HEK293 (cell line): ENCODE measurements around the gene NUDT9.

Source experiments
- CTCF ChIA-PET: fragments of 350-600 bp; formaldehyde crosslinking; extraction: SDS; loops from one replicate; lab custom pipeline; 2021; ENCODE audit warnings: antibody characterized with exemption; lab: Yijun Ruan, JAX
- POLR2A ChIA-PET: fragments of 300-600 bp; formaldehyde crosslinking; extraction: SDS; loops from one replicate; lab custom pipeline; 2020; ENCODE audit warnings: antibody characterized with exemption, inconsistent platforms; lab: Yijun Ruan, JAX
- H3K27ac ChIP-seq: fragments of 200-500 bp; sonication (Bioruptor generic); 2 replicates; pipeline ENCODE4 v1.5.1; 2014; ENCODE audit warnings: low read depth, low read length, control low read depth, inconsistent platforms; ENCODE audit errors: extremely low read depth
- H3K36me3 ChIP-seq, 2 experiments: fragments of 200-500 bp in 1 of 2; sonication (Bioruptor generic) in 1 of 2; 1 replicate in 1 of 2; 2 replicates in 1 of 2; pipeline ENCODE4 v1.5.1; 2014 to 2017; ENCODE audit warnings: inconsistent platforms in 2 of 2, low read length in 2 of 2; ENCODE audit not compliant: control insufficient read depth in 2 of 2, insufficient read depth in 1 of 2
- H3K4me1 ChIP-seq: fragments of 200-500 bp; sonication (Bioruptor generic); 2 replicates; pipeline ENCODE4 v1.5.1; 2014; ENCODE audit warnings: mild to moderate bottlenecking, low read length, inconsistent platforms; ENCODE audit not compliant: control insufficient read depth, insufficient read depth
- H3K4me3 ChIP-seq: 2 replicates; pipeline ENCODE4 v1.5.1; 2011; ENCODE audit warnings: low read depth, mild to moderate bottlenecking, control low read depth, low read length, moderate library complexity
- H3K9me3 ChIP-seq: fragments of 200-500 bp; sonication (Bioruptor generic); 2 replicates; pipeline ENCODE4 v1.5.1; 2014; ENCODE audit warnings: low read depth, low read length, inconsistent platforms; ENCODE audit not compliant: control insufficient read depth, insufficient read depth
- EGR2 ChIP-seq: fragments of 450-650 bp; formaldehyde crosslinking; IDR thresholded peaks from 2 replicates; pipeline ENCODE4 v1.5.1; 2016; ENCODE audit warnings: low read depth, missing biosample characterization, missing genetic modification characterization
- IKZF3 ChIP-seq: fragments of 450-650 bp; IDR thresholded peaks from 2 replicates; pipeline ENCODE4 v1.5.0; 2018; ENCODE audit warnings: missing biosample characterization, mild to moderate bottlenecking, missing genetic modification characterization, moderate library complexity
- KLF8 ChIP-seq: fragments of 450-650 bp; formaldehyde crosslinking; IDR thresholded peaks from 2 replicates; pipeline ENCODE4 v1.5.1; 2016; ENCODE audit warnings: missing biosample characterization, missing genetic modification characterization
- MEIS1 ChIP-seq: sonication (generic); formaldehyde crosslinking; IDR thresholded peaks from 2 replicates; pipeline ENCODE4 v1.8.1; 2022; ENCODE audit warnings: missing genetic modification reagents, mild to moderate bottlenecking, borderline replicate concordance
- PATZ1 ChIP-seq: fragments of 450-650 bp; formaldehyde crosslinking; IDR thresholded peaks from 2 replicates; pipeline ENCODE4 v1.5.1; 2016; ENCODE audit warnings: missing biosample characterization, missing genetic modification characterization
- SP2 ChIP-seq: fragments of 450-650 bp; formaldehyde crosslinking; IDR thresholded peaks from 2 replicates; pipeline ENCODE4 v1.5.1; 2016; ENCODE audit warnings: missing biosample characterization, missing genetic modification characterization
- TRIM28 ChIP-seq: IDR thresholded peaks from 2 replicates; pipeline ENCODE4 v1.6.1; 2011; ENCODE audit warnings: low read length, control low read depth, borderline replicate concordance
- ZBTB21 ChIP-seq: fragments of 450-650 bp; formaldehyde crosslinking; IDR thresholded peaks from 2 replicates; pipeline ENCODE4 v1.5.1; 2017; ENCODE audit warnings: missing biosample characterization, missing genetic modification characterization
- ZBTB48 ChIP-seq: fragments of 450-650 bp; formaldehyde crosslinking; IDR thresholded peaks from 2 replicates; pipeline ENCODE4 v1.5.1; 2016; ENCODE audit warnings: missing biosample characterization, missing genetic modification characterization
- ZNF112 ChIP-seq: fragments of 450-650 bp; formaldehyde crosslinking; IDR thresholded peaks from 2 replicates; pipeline ENCODE4 v1.5.0; 2017; ENCODE audit warnings: missing biosample characterization, missing genetic modification characterization
- ZNF148 ChIP-seq: fragments of 450-650 bp; formaldehyde crosslinking; IDR thresholded peaks from 2 replicates; pipeline ENCODE4 v1.5.0; 2017; ENCODE audit warnings: missing biosample characterization, missing genetic modification characterization, borderline replicate concordance
- ZNF16 ChIP-seq: fragments of 450-650 bp; formaldehyde crosslinking; IDR thresholded peaks from 2 replicates; pipeline ENCODE4 v1.5.1; 2016; ENCODE audit warnings: low read depth, missing biosample characterization, missing genetic modification characterization
- ZNF18 ChIP-seq: fragments of 450-650 bp; formaldehyde crosslinking; IDR thresholded peaks from 2 replicates; pipeline ENCODE4 v1.5.1; 2016; ENCODE audit warnings: missing biosample characterization, missing genetic modification characterization
- ZNF202 ChIP-seq: fragments of 450-650 bp; formaldehyde crosslinking; IDR thresholded peaks from 2 replicates; pipeline ENCODE4 v1.5.1; 2016; ENCODE audit warnings: missing biosample characterization, missing genetic modification characterization, borderline replicate concordance
- ZNF26 ChIP-seq: fragments of 450-650 bp; formaldehyde crosslinking; IDR thresholded peaks from 2 replicates; pipeline ENCODE4 v1.5.1; 2016; ENCODE audit warnings: missing biosample characterization, missing genetic modification characterization
- ZNF324 ChIP-seq: fragments of 450-650 bp; formaldehyde crosslinking; IDR thresholded peaks from 2 replicates; pipeline ENCODE4 v1.5.1; 2016; ENCODE audit warnings: missing biosample characterization, missing genetic modification characterization
- ZNF391 ChIP-seq: fragments of 450-650 bp; formaldehyde crosslinking; IDR thresholded peaks from 2 replicates; pipeline ENCODE4 v1.5.1; 2016; ENCODE audit warnings: low read depth, missing biosample characterization, missing genetic modification characterization, borderline replicate concordance
- ZNF449 ChIP-seq: fragments of 450-650 bp; formaldehyde crosslinking; IDR thresholded peaks from 2 replicates; pipeline ENCODE4 v1.5.1; 2017; ENCODE audit warnings: missing biosample characterization, mild to moderate bottlenecking, missing genetic modification characterization, moderate library complexity
- ZNF600 ChIP-seq: fragments of 450-650 bp; formaldehyde crosslinking; IDR thresholded peaks from 2 replicates; pipeline ENCODE4 v1.5.1; 2016; ENCODE audit warnings: missing biosample characterization, missing genetic modification characterization
- ZNF704 ChIP-seq: fragments of 450-650 bp; formaldehyde crosslinking; IDR thresholded peaks from 2 replicates; pipeline ENCODE4 v1.5.1; 2016; ENCODE audit warnings: missing biosample characterization, missing genetic modification characterization
- ZNF707 ChIP-seq: fragments of 450-650 bp; formaldehyde crosslinking; IDR thresholded peaks from 2 replicates; pipeline ENCODE4 v1.5.1; 2016; ENCODE audit warnings: missing biosample characterization, missing genetic modification characterization
- ZSCAN18 ChIP-seq: fragments of 450-650 bp; formaldehyde crosslinking; IDR thresholded peaks from 2 replicates; pipeline ENCODE4 v1.5.1; 2016; ENCODE audit warnings: missing biosample characterization, missing genetic modification characterization

Gene NUDT9

GRCh38 chr4:87390891-87391575 is 31.3 kb upstream of the NUDT9 start, which contains the start of gene HSD17B11:
HSD17B11 (minus strand) TSS chr4:87391188; CDS start chr4:87391070, 118 bp downstream.
- peak within 1 kb of the TSS; percentile 65 for H3K27ac ChIP-seq
- H3K4me3 ChIP-seq = peak within 1 kb of the TSS; percentile 61
- no peaks in the 10 kb centered on the region for H3K4me1 ChIP-seq
- H3K9me3 ChIP-seq = no peaks in the 10 kb centered on the region
- ChIA-PET CTCF (interaction anchor here (0.6 to 1.4 kb wide), 4 partner anchors 10 to 107 kb away, joined by 3 to 5 read pairs (median 4); no protein-coding TSS in a partner anchor), POLR2A (interaction anchor here (0.7 to 1.9 kb wide), 8 partner anchors 9 to 464 kb away, joined by 3 to 22 read pairs (median 4); partner anchors contain the start of gene NUDT9)
- peaks cover 0 to 14% of the 10 kb centered on the region in 2 experiments; a peak in 1 of 3 replicates for H3K36me3 ChIP-seq
- TF ChIP-seq ZNF704 (tag by site-specific recombination) = no peak
- TF ChIP-seq ZNF449 = peak; percentile 92
- no peak for TF ChIP-seq ZNF324
- TF ChIP-seq ZBTB48 (tag by site-specific recombination) = no peak
- TF ChIP-seq ZBTB21 (tag by site-specific recombination) = no peak
- TF ChIP-seq ZNF202 (tag by site-specific recombination) = no peak
- TF ChIP-seq MEIS1 (CRISPR knock-in tag) = no peak
- no peak for TF ChIP-seq ZNF18 (tag by site-specific recombination)
- TF ChIP-seq ZNF600 (tag by site-specific recombination) = peak; percentile 97
- peak; percentile 49 for TF ChIP-seq PATZ1 (tag by site-specific recombination)
- TF ChIP-seq TRIM28 = no peak; the same call in 1 of the 2 replicates
- TF ChIP-seq SP2 (tag by site-specific recombination) = peak; percentile 58
- TF ChIP-seq ZNF148 = no peak
- peak; percentile 43 for TF ChIP-seq IKZF3 (tag by site-specific recombination)
- no peak for TF ChIP-seq KLF8
- TF ChIP-seq ZNF391 = no peak
- no peak for TF ChIP-seq ZSCAN18
- no peak for TF ChIP-seq ZNF707 (tag by site-specific recombination)
- no peak for TF ChIP-seq EGR2 (tag by site-specific recombination)
- TF ChIP-seq ZNF112 (tag by site-specific recombination) = no peak
- no peak for TF ChIP-seq ZNF26 (tag by site-specific recombination)
- TF ChIP-seq ZNF16 (tag by site-specific recombination) = no peak
